Measurements from ENCODE around the gene MAGOHB. TPM values are rescaled to one million over a fixed set of nuclear protein-coding genes. Genes with fewer than 3 reads are reported as not detected.
A peak's percentile ranks its signal among the peaks of the same experiment; 100 is the strongest.
"Not testable (repeated sequence)": the region's sequence is repeated elsewhere in the genome, so short reads cannot be mapped to it uniquely, and the experiment has no call there.

The MAGOHB gene
- total RNA-seq, 4 donors from 2014 or later: 7.7 to 28.9 (median 9.8) TPM

DNA sequence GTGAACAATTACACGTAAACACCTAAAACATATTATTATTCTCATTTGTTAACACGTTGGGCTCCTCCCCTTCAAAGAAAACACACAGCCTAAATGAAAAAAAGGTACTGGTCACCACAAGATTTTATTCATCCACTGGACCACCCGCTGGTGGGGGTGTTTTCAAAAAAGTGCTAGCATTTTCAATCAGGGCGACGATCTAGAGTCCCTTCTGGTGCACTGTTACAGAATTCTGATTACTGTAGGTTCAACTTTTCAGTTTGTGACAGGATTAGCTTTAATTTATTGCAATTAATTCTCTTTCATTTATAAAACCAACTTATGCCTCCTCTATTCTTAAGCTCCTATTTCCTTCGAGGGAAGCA, 443 bp downstream of the MAGOHB start:
- no peak for DNase-seq
- Histone ChIP-seq H3K9me3 (no peaks in the 10 kb centered on the region), H3K4me1 (peaks cover 0 to 11% (median 5%) of the 10 kb centered on the region in 4 donors), H3K36me3 (peaks cover 0 to 15% (median 0%) of the 10 kb centered on the region in 3 donors), H3K4me3 (peak overlapping the region; percentile 68 to 89 (median 80)), H3K27ac (peak overlapping the region; percentile 79 to 94 (median 84)), H3K27me3 (no peaks in the 10 kb centered on the region)
- TF ChIP-seq, protein P1, sequence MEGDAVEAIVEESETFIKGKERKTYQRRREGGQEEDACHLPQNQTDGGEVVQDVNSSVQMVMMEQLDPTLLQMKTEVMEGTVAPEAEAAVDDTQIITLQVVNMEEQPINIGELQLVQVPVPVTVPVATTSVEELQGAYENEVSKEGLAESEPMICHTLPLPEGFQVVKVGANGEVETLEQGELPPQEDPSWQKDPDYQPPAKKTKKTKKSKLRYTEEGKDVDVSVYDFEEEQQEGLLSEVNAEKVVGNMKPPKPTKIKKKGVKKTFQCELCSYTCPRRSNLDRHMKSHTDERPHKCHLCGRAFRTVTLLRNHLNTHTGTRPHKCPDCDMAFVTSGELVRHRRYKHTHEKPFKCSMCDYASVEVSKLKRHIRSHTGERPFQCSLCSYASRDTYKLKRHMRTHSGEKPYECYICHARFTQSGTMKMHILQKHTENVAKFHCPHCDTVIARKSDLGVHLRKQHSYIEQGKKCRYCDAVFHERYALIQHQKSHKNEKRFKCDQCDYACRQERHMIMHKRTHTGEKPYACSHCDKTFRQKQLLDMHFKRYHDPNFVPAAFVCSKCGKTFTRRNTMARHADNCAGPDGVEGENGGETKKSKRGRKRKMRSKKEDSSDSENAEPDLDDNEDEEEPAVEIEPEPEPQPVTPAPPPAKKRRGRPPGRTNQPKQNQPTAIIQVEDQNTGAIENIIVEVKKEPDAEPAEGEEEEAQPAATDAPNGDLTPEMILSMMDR (IDR thresholded peaks at IDR 0.05): no peak

DNA sequence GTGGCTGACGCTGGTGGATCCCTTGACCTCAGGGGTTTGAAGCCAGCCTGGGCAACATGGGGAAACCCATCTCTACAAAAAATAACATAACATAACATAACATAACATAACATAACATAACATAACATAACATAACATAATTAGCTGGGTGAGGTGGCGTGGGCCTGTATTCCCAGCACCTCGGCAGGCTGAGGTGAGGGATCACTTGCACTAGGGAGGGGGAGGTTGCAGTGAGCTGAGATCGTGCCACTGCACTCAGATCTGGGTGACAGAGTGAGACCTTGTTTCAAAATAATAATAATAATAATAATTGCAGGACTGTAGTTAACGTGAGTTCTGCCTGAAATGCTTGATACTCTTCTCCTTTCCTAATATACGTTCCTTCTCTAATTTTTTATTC, 1.3 kb downstream of the MAGOHB start:
- H3K4me1 ChIP-seq: peaks cover 0 to 11% (median 5%) of the 10 kb centered on the region in 4 donors
- H3K36me3 ChIP-seq: peaks cover 0 to 15% (median 0%) of the 10 kb centered on the region in 3 donors
- peak overlapping the region in 1 of 4 donors; percentile 79 for H3K4me3 ChIP-seq
- no peak for DNase-seq
- H3K27ac ChIP-seq: no peak overlapping the region
- TF ChIP-seq, protein P1 (IDR thresholded peaks at IDR 0.05): no peak
- TF ChIP-seq POLR2A (IDR thresholded peaks at IDR 0.05): no peak
- no peaks in the 10 kb centered on the region for H3K27me3 ChIP-seq
- no peaks in the 10 kb centered on the region for H3K9me3 ChIP-seq

DNA sequence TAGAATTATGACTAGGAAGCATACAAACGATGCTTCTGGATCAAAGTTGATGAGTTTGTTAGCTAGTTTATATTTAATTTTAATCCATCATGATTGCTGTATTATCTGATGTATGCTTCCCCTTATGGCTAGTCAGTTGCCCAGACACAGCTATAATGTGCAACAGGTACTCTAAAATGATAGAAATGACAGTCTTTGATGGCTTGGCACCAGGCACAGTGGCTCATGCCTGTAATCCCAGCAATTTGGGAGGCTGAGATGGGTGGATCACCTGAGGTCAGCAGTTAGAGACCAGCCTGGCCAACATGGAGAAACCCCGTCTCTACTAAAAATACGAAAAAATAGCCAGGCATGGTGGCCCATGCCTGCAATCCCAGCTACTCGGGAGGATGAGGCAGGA, 2.2 kb downstream of the MAGOHB start:
- Histone ChIP-seq H3K36me3 (peaks cover 0 to 15% (median 0%) of the 10 kb centered on the region in 3 donors), H3K4me1 (peaks cover 0 to 11% (median 5%) of the 10 kb centered on the region in 4 donors)
- H3K27me3 ChIP-seq, DNase-seq, H3K27ac ChIP-seq, H3K4me3 ChIP-seq, H3K9me3 ChIP-seq: not testable (repeated sequence)

DNA sequence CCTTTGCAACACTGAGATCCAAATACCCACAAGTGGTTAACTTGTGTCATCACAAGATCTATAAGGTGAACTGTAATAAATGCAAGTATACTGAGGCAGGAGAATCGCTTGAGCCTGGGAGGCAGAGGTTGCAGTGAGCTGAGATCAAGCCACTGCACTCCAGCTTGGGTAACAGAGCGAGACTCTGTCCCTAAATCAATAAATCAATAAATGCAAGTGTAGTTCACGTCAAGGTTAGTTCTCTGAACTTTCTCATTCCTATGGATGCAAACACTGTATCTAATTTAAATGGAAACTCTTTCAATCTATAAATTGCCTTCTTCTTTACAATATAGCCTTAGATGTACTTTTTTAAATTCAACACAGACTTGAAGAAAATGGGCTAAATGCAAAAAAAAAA, 3.2 kb downstream of the MAGOHB start:
- Histone ChIP-seq H3K4me3 (no peak overlapping the region), H3K27me3 (no peaks in the 10 kb centered on the region), H3K36me3 (peaks cover 0 to 15% (median 0%) of the 10 kb centered on the region in 3 donors), H3K9me3 (no peaks in the 10 kb centered on the region), H3K27ac (no peak overlapping the region), H3K4me1 (peaks cover 0 to 11% (median 5%) of the 10 kb centered on the region in 4 donors)
- no peak for DNase-seq
- TF ChIP-seq, protein P1 (IDR thresholded peaks at IDR 0.05): no peak
- TF ChIP-seq POLR2A (IDR thresholded peaks at IDR 0.05): no peak

GRCh38 chr12:10607885-10608458, 5.4 kb downstream of the MAGOHB start:
- no peak overlapping the region for H3K27ac ChIP-seq
- H3K4me1 ChIP-seq: peaks cover 0 to 11% (median 5%) of the 10 kb centered on the region in 4 donors
- TF ChIP-seq POLR2A (IDR thresholded peaks at IDR 0.05): no peak
- TF ChIP-seq, protein P1 (IDR thresholded peaks at IDR 0.05): peak in 2 of 6 experiments; percentile 10 to 29
- H3K9me3 ChIP-seq: no peaks in the 10 kb centered on the region
- H3K4me3 ChIP-seq: no peak overlapping the region
- H3K36me3 ChIP-seq: peaks cover 0 to 15% (median 0%) of the 10 kb centered on the region in 3 donors
- DNase-seq: no peak
- H3K27me3 ChIP-seq: no peaks in the 10 kb centered on the region

DNA sequence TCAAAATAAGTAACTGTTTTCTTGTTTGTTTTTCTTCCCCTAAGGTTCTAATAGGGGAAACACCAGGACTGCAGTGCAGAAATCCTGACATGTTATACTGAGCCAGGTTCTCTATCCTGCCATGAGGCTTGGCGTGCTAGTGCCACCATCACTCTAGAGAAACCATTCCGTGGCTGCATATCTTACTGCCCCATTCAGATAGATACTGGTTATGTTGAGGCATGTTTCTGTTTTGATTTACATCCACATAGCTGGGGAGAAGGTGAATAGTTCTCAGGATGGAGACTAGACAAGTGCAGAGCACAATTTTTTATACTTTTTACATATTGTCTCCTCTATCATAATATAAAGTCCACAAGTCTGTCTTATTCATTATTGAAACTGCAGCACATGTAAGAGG, 11.5 kb downstream of the MAGOHB start:
- no peaks in the 10 kb centered on the region for H3K4me1 ChIP-seq
- no peaks in the 10 kb centered on the region for H3K36me3 ChIP-seq
- TF ChIP-seq POLR2A (IDR thresholded peaks at IDR 0.05): no peak
- TF ChIP-seq, protein P1 (IDR thresholded peaks at IDR 0.05): no peak

More for the DNA sequence above, 11.5 kb downstream of the MAGOHB start:
- Histone ChIP-seq H3K27ac (no peak overlapping the region), H3K27me3 (no peaks in the 10 kb centered on the region), H3K4me3 (no peak overlapping the region), H3K9me3 (no peaks in the 10 kb centered on the region)
- DNase-seq: no peak

Measured in Peyer's patch (tissue), 4 donors.